Measurements from ENCODE around the gene RIOX2. TPM values are rescaled to one million over a fixed set of nuclear protein-coding genes. Genes with fewer than 3 reads are reported as not detected.
A peak's percentile ranks its signal among the peaks of the same experiment; 100 is the strongest.

Gene RIOX2
- polyA plus RNA-seq, 1 experiment: 27.3 TPM

DNA sequence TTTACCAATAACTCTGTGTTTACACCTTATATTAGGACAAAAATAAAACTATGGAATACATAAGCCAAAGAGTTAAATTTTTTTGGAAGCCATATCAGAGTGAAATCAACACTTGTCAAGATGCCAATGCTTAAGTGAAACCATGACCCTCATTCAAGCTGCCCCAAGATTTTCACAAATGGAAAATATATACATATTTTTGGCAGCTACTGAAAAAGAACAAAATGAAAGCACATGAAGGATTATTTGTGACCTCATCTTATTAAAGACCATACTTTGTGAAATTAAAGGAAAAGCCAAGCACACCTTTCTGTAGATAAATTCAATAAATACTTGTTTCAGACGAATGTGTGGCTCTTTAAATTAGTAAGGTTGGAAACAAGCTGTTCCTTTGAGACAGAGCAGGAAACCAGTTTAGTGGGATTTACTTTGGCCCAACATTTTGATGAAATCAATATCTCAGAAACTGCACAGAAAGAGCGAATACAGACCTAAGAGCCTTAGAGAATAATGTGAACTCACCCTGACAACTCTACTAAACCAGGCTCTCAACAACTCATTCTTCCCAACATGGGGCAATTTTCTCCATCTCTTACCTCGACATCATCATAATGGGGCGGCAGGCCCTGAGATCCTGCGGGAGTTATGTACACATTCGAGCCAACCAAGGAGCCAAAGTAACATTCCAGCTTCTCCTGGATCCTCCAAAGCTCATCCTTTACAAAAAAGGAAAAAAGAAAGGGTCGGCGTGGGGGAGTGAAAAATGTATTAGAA, 11.1 kb downstream of the RIOX2 start:
- Histone ChIP-seq H3K27ac (ENCODE audit: low read depth, low read length) (no peak overlapping the region), H3K27me3 (ENCODE audit: control insufficient read depth, insufficient read depth, low read length) (no peaks in the 10 kb centered on the region), H3K4me3 (ENCODE audit: low read depth, low read length) (no peak overlapping the region), H3K9me3 (ENCODE audit: control insufficient read depth, insufficient read depth, low read length) (no peaks in the 10 kb centered on the region)
- POLR2A ChIA-PET: no interaction called here
- CTCF ChIA-PET: interaction anchor here (1.3 kb wide), 1 partner anchor 62 kb away, joined by 3 read pairs; no protein-coding TSS in a partner anchor
- TF ChIP-seq, protein P1, sequence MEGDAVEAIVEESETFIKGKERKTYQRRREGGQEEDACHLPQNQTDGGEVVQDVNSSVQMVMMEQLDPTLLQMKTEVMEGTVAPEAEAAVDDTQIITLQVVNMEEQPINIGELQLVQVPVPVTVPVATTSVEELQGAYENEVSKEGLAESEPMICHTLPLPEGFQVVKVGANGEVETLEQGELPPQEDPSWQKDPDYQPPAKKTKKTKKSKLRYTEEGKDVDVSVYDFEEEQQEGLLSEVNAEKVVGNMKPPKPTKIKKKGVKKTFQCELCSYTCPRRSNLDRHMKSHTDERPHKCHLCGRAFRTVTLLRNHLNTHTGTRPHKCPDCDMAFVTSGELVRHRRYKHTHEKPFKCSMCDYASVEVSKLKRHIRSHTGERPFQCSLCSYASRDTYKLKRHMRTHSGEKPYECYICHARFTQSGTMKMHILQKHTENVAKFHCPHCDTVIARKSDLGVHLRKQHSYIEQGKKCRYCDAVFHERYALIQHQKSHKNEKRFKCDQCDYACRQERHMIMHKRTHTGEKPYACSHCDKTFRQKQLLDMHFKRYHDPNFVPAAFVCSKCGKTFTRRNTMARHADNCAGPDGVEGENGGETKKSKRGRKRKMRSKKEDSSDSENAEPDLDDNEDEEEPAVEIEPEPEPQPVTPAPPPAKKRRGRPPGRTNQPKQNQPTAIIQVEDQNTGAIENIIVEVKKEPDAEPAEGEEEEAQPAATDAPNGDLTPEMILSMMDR (IDR thresholded peaks at IDR 0.05; ENCODE audit: low read depth, low read length): no peak
- no peak for DNase-seq (ENCODE audit: low read depth, low spot score)

DNA sequence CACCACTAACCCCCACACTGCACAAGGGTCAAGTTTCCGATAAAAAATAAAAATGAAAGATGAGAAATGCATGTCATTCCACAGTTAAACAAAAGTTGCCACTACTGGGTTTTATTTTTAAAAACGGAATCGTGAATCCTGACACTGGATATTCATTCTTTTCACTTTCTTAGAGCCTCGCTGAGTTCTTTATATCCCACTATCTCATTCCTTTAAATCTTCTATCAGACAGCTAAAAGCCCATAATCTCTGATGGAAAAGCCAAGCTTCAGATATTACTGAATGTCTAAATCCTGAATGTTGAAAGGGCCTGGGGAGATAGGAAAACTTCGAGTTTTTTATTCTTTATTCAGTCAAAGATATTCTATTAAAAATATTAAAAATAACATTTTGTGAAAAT, 11.7 kb downstream of the RIOX2 start:
- Histone ChIP-seq H3K27ac (ENCODE audit: low read depth, low read length) (no peak overlapping the region), H3K4me3 (ENCODE audit: low read depth, low read length) (no peak overlapping the region), H3K27me3 (ENCODE audit: control insufficient read depth, insufficient read depth, low read length) (no peaks in the 10 kb centered on the region), H3K9me3 (ENCODE audit: control insufficient read depth, insufficient read depth, low read length) (no peaks in the 10 kb centered on the region)
- TF ChIP-seq, protein P1 (IDR thresholded peaks at IDR 0.05; ENCODE audit: low read depth, low read length): no peak
- ChIA-PET POLR2A (no interaction called here), CTCF (interaction anchor here (1.3 kb wide), 1 partner anchor 62 kb away, joined by 3 read pairs; no protein-coding TSS in a partner anchor)
- DNase-seq (ENCODE audit: low read depth, low spot score): no peak

DNA sequence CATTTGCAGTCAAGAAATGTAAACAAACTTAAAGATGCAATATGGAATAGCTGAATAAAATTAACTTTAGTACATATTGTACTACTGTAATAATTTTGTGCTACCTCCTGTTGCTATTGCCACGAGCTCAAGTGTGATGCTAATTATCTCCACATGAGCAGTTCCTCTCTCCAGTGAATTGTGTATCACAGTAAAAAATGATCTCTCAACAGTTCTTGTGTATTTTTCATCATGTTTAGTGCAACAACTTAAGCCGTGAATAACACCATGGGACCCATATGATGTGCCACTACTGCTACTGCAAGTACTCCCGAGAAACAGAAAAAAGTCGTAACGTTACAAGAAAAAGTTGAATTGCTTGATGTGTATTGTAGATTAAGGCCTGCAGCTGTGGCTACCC, 12.4 kb downstream of the RIOX2 start:
- no peak overlapping the region for H3K27ac ChIP-seq (ENCODE audit: low read depth, low read length)
- POLR2A ChIA-PET: no interaction called here
- H3K4me3 ChIP-seq (ENCODE audit: low read depth, low read length): no peak overlapping the region
- H3K9me3 ChIP-seq (ENCODE audit: control insufficient read depth, insufficient read depth, low read length): no peaks in the 10 kb centered on the region
- TF ChIP-seq, protein P1 (IDR thresholded peaks at IDR 0.05; ENCODE audit: low read depth, low read length): no peak
- CTCF ChIA-PET: no interaction called here
- no peak for DNase-seq (ENCODE audit: low read depth, low spot score)
- H3K27me3 ChIP-seq (ENCODE audit: control insufficient read depth, insufficient read depth, low read length): no peaks in the 10 kb centered on the region

DNA sequence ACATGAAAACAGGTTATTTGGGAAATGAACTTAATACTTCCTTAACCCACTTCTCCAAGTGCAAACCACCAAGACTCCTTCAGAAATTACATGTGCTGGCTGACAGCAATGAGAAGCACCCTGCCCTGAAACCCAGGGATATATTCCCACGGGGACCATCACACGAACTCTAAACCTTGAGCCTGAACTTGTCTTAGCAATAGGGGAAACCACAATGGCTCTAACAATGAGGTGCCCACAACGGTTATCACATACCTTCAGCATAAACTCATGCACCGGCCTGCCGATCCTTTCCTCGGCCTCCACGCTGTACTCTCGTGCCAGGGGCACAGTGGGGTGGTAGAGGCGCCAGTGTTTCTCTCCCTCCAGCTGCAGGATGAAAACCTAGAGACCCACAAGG, 13.4 kb downstream of the RIOX2 start:
- H3K27ac ChIP-seq (ENCODE audit: low read depth, low read length): peak overlapping the region; percentile 4
- no peaks in the 10 kb centered on the region for H3K27me3 ChIP-seq (ENCODE audit: control insufficient read depth, insufficient read depth, low read length)
- no peak overlapping the region for H3K4me3 ChIP-seq (ENCODE audit: low read depth, low read length)
- POLR2A ChIA-PET: no interaction called here
- DNase-seq (ENCODE audit: low read depth, low spot score): no peak
- TF ChIP-seq, protein P1 (IDR thresholded peaks at IDR 0.05; ENCODE audit: low read depth, low read length): no peak
- CTCF ChIA-PET: no interaction called here
- H3K9me3 ChIP-seq (ENCODE audit: control insufficient read depth, insufficient read depth, low read length): no peaks in the 10 kb centered on the region

DNA sequence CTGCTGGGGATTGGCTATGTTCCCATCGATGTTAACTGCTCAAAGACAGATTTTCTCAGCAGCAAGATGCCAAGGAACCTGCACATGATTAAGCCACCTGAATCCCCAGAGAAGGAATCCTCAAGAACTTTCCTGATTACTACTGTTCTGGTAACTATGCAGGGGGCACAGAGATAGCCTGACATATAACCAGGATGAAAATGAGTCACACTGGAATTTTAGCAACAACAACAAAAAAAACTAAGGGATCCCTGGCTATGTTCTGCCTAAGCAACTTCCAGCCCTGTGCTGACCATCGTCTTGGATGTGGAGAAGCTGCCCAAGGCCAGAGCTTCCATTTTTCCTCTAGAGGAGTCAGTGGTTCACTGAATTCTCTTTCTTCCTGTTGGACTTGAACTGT, 13.8 kb downstream of the RIOX2 start:
- POLR2A ChIA-PET: no interaction called here
- Histone ChIP-seq H3K4me3 (ENCODE audit: low read depth, low read length) (no peak overlapping the region), H3K9me3 (ENCODE audit: control insufficient read depth, insufficient read depth, low read length) (no peaks in the 10 kb centered on the region), H3K27ac (ENCODE audit: low read depth, low read length) (no peak overlapping the region), H3K27me3 (ENCODE audit: control insufficient read depth, insufficient read depth, low read length) (no peaks in the 10 kb centered on the region)
- TF ChIP-seq, protein P1 (IDR thresholded peaks at IDR 0.05; ENCODE audit: low read depth, low read length): no peak
- CTCF ChIA-PET: no interaction called here
- no peak for DNase-seq (ENCODE audit: low read depth, low spot score)
